ENCODE results near the gene GPC6.

GPC6 gene

GRCh38 chr13:94412870-94413597 is 1186.4 kb downstream of the GPC6 start:
- in situ Hi-C loops (cut with MboI; ENCODE audit: low sequenced_read_pairs) = no loop called here

- in situ Hi-C loops (cut with MboI; ENCODE audit: low sequenced_read_pairs) = no loop called here
These were observed 1187.0 kb downstream of the GPC6 start for GRCh38 chr13:94413598-94413944.

GRCh38 chr13:94414141-94414540 is 1187.5 kb downstream of the GPC6 start:
- in situ Hi-C loops (cut with MboI; ENCODE audit: low sequenced_read_pairs) = no loop called here

GRCh38 chr13:94414708-94415107 is 1188.1 kb downstream of the GPC6 start:
- in situ Hi-C loops (cut with MboI; ENCODE audit: low sequenced_read_pairs) = no loop called here

- in situ Hi-C loops (cut with MboI; ENCODE audit: low sequenced_read_pairs) = no loop called here
These were observed 1189.1 kb downstream of the GPC6 start for GRCh38 chr13:94415500-94416237.

- in situ Hi-C loops (cut with MboI; ENCODE audit: low sequenced_read_pairs) = no loop called here
These were observed 1190.0 kb downstream of the GPC6 start for GRCh38 chr13:94416454-94417080.

GRCh38 chr13:94417294-94417693 is 1190.7 kb downstream of the GPC6 start:
- in situ Hi-C loops (cut with MboI; ENCODE audit: low sequenced_read_pairs) = no loop called here

GRCh38 chr13:94419304-94419924 is 1192.8 kb downstream of the GPC6 start:
- in situ Hi-C loops (cut with MboI; ENCODE audit: low sequenced_read_pairs) = no loop called here

GRCh38 chr13:94419925-94420305 is 1193.3 kb downstream of the GPC6 start:
- in situ Hi-C loops (cut with MboI; ENCODE audit: low sequenced_read_pairs) = no loop called here

- in situ Hi-C loops (cut with MboI; ENCODE audit: low sequenced_read_pairs) = no loop called here
These were observed 1200.8 kb downstream of the GPC6 start for GRCh38 chr13:94427313-94427953.

- in situ Hi-C loops (cut with MboI; ENCODE audit: low sequenced_read_pairs) = no loop called here
These were observed 1205.0 kb downstream of the GPC6 start for GRCh38 chr13:94431574-94431973.

GRCh38 chr13:94431987-94432386 is 1205.4 kb downstream of the GPC6 start:
- in situ Hi-C loops (cut with MboI; ENCODE audit: low sequenced_read_pairs) = no loop called here

GRCh38 chr13:94433055-94433961 is 1206.7 kb downstream of the GPC6 start:
- in situ Hi-C loops (cut with MboI; ENCODE audit: low sequenced_read_pairs) = no loop called here

GRCh38 chr13:94435604-94436226 is 1209.1 kb downstream of the GPC6 start:
- in situ Hi-C loops (cut with MboI; ENCODE audit: low sequenced_read_pairs) = loop anchor here (5.0 kb wide), 1 partner anchor 177 kb away; no protein-coding TSS in a partner anchor

GRCh38 chr13:94444826-94445225 is 1218.2 kb downstream of the GPC6 start:
- in situ Hi-C loops (cut with MboI; ENCODE audit: low sequenced_read_pairs) = no loop called here

- in situ Hi-C loops (cut with MboI; ENCODE audit: low sequenced_read_pairs) = no loop called here
These were observed 1227.7 kb downstream of the GPC6 start for GRCh38 chr13:94454334-94454733.

GRCh38 chr13:94454906-94455305 is 1228.3 kb downstream of the GPC6 start:
- in situ Hi-C loops (cut with MboI; ENCODE audit: low sequenced_read_pairs) = no loop called here

GRCh38 chr13:94455414-94455813 is 1228.8 kb downstream of the GPC6 start:
- in situ Hi-C loops (cut with MboI; ENCODE audit: low sequenced_read_pairs) = no loop called here
